Measurements from ENCODE around the gene CBLN3.

DNA sequence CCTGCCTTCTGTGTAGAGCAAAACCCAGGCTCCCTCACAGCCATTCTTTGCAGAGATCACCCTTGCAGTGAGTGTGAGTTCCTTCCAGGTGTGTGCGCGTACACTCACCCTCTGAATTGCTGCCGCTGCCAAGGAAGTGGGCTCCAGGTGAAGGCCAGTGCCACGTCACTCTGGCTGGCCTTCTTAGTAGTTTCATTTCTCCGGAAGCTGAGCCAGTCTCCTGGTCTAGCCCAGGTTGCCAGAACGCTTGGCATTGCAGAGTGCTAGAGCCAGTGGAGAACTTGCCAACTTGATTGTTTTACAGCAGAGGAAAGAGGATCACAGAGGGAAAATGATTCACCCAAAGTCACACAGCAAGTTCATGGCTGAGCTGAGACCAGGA lies 11.0 kb downstream of the CBLN3 start:
- TF ChIP-seq CTCF (IDR thresholded peaks at IDR 0.05; ENCODE audit: poor library complexity, severe bottlenecking) (no peak), EP300 (conservative IDR thresholded peaks at IDR 0.05; ENCODE audit: poor library complexity, severe bottlenecking) (no peak), SMC3 (conservative IDR thresholded peaks at IDR 0.05; ENCODE audit: poor library complexity) (no peak), EZH2 (IDR thresholded peaks at IDR 0.05; ENCODE audit: borderline replicate concordance, insufficient read depth, low read length, poor library complexity, severe bottlenecking) (no peak), POLR2AphosphoS5 (IDR thresholded peaks at IDR 0.05) (no peak), REST (IDR thresholded peaks at IDR 0.05; ENCODE audit: borderline replicate concordance) (no peak), RAD21 (conservative IDR thresholded peaks at IDR 0.05) (no peak), TAF1 (IDR thresholded peaks at IDR 0.05; ENCODE audit: low read depth) (no peak)
